Measurements from ENCODE around the gene PLXDC2. TPM values are rescaled to one million over a fixed set of nuclear protein-coding genes. Genes with fewer than 3 reads are reported as not detected.
"Not testable (repeated sequence)": the region's sequence is repeated elsewhere in the genome, so short reads cannot be mapped to it uniquely, and the experiment has no call there.

The PLXDC2 gene
- total and polyA plus RNA-seq, 2 donors from 2014 or later: 11.9 to 42.1 TPM

GRCh38 chr10:20185116-20185515 lies 368.9 kb downstream of the PLXDC2 start:
- Histone ChIP-seq H3K36me3 (ENCODE audit: control insufficient read depth in 2 of 3, insufficient read depth in 3 of 3, low read length in 3 of 3) (no peaks in the 10 kb centered on the region), H3K4me1 (ENCODE audit: control insufficient read depth in 2 of 3, insufficient read depth in 2 of 3, low read depth in 1 of 3, low read length in 3 of 3) (no peaks in the 10 kb centered on the region), H3K9ac (ENCODE audit: low read length in 3 of 3) (no peak overlapping the region), H3K4me3 (ENCODE audit: low read length in 3 of 3) (no peak overlapping the region), H3K9me3 (ENCODE audit: control insufficient read depth in 2 of 3, insufficient read depth in 1 of 3, low read length in 3 of 3) (no peaks in the 10 kb centered on the region), H3K27ac (ENCODE audit: low read depth in 2 of 2, low read length in 2 of 2) (no peak overlapping the region), H3K27me3 (ENCODE audit: control insufficient read depth, insufficient read depth, low read length) (no peaks in the 10 kb centered on the region)
- no peak for TF ChIP-seq CTCF (IDR thresholded peaks at IDR 0.05; ENCODE audit: borderline replicate concordance, extremely low read depth, insufficient read depth)
- intact Hi-C loops (cut with DNase I): no loop called here
- DNase-seq (peak in 1 of 5 donors; percentile 10), FAIRE-seq (no peak)

GRCh38 chr10:20191392-20191791 lies 375.2 kb downstream of the PLXDC2 start:
- H3K4me3 ChIP-seq (ENCODE audit: low read length in 3 of 3); H3K9ac ChIP-seq (ENCODE audit: low read length in 3 of 3); H3K27me3 ChIP-seq (ENCODE audit: control insufficient read depth, insufficient read depth, low read length); H3K36me3 ChIP-seq (ENCODE audit: control insufficient read depth in 2 of 3, insufficient read depth in 3 of 3, low read length in 3 of 3); intact Hi-C loops (cut with DNase I); H3K4me1 ChIP-seq (ENCODE audit: control insufficient read depth in 2 of 3, insufficient read depth in 2 of 3, low read depth in 1 of 3, low read length in 3 of 3); DNase-seq; H3K9me3 ChIP-seq (ENCODE audit: control insufficient read depth in 2 of 3, insufficient read depth in 1 of 3, low read length in 3 of 3); H3K27ac ChIP-seq (ENCODE audit: low read depth in 2 of 2, low read length in 2 of 2); FAIRE-seq: not testable (repeated sequence)

DNA sequence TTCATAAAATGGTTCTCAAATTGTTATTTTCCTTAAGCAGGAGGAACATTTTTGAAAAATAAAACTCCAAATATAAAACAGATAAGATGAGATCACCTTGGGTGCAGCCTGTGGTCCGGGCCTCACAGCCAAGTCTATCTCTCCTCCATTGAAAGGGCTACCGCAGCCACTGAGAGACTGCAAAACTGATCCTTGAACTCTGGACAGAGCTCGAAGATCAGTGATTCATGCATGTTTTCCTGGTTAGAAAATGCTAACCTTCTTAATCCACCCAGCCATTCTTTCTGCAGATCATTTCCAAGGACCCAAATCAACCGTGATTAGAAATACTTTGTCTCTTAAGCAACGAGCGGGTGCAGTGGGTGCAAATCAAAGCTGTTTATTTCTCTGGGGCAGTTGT lies 378.8 kb downstream of the PLXDC2 start:
- H3K27me3 ChIP-seq (ENCODE audit: control insufficient read depth, insufficient read depth, low read length): no peaks in the 10 kb centered on the region
- DNase-seq: no peak
- intact Hi-C loops (cut with DNase I): no loop called here
- no peak overlapping the region for H3K4me3 ChIP-seq (ENCODE audit: low read length in 3 of 3)
- TF ChIP-seq CTCF (IDR thresholded peaks at IDR 0.05; ENCODE audit: borderline replicate concordance, extremely low read depth, insufficient read depth): no peak
- H3K9ac ChIP-seq (ENCODE audit: low read length in 3 of 3): no peak overlapping the region
- peaks cover 0 to 9% (median 0%) of the 10 kb centered on the region in 3 donors for H3K4me1 ChIP-seq (ENCODE audit: control insufficient read depth in 2 of 3, insufficient read depth in 2 of 3, low read depth in 1 of 3, low read length in 3 of 3)
- H3K27ac ChIP-seq (ENCODE audit: low read depth in 2 of 2, low read length in 2 of 2): no peak overlapping the region
- no peaks in the 10 kb centered on the region for H3K9me3 ChIP-seq (ENCODE audit: control insufficient read depth in 2 of 3, insufficient read depth in 1 of 3, low read length in 3 of 3)
- H3K36me3 ChIP-seq (ENCODE audit: control insufficient read depth in 2 of 3, insufficient read depth in 3 of 3, low read length in 3 of 3): no peaks in the 10 kb centered on the region
- no peak for FAIRE-seq

GRCh38 chr10:20200758-20201157 lies 384.5 kb downstream of the PLXDC2 start:
- no peaks in the 10 kb centered on the region for H3K36me3 ChIP-seq (ENCODE audit: control insufficient read depth in 2 of 3, insufficient read depth in 3 of 3, low read length in 3 of 3)
- no peak overlapping the region for H3K9ac ChIP-seq (ENCODE audit: low read length in 3 of 3)
- intact Hi-C loops (cut with DNase I): no loop called here
- FAIRE-seq: no peak
- no peak overlapping the region for H3K27ac ChIP-seq (ENCODE audit: low read depth in 2 of 2, low read length in 2 of 2)
- no peak for DNase-seq
- no peaks in the 10 kb centered on the region for H3K27me3 ChIP-seq (ENCODE audit: control insufficient read depth, insufficient read depth, low read length)
- H3K4me1 ChIP-seq (ENCODE audit: control insufficient read depth in 2 of 3, insufficient read depth in 2 of 3, low read depth in 1 of 3, low read length in 3 of 3): peaks cover 0 to 8% (median 0%) of the 10 kb centered on the region in 3 donors
- H3K4me3 ChIP-seq (ENCODE audit: low read length in 3 of 3): no peak overlapping the region
- H3K9me3 ChIP-seq (ENCODE audit: control insufficient read depth in 2 of 3, insufficient read depth in 1 of 3, low read length in 3 of 3): no peaks in the 10 kb centered on the region
- no peak for TF ChIP-seq CTCF (IDR thresholded peaks at IDR 0.05; ENCODE audit: borderline replicate concordance, extremely low read depth, insufficient read depth)

Measured in kidney (tissue), 14 donors.